Measurements from ENCODE around the gene TOR4A. TPM values are rescaled to one million over a fixed set of nuclear protein-coding genes. Genes with fewer than 3 reads are reported as not detected.
"Not testable (repeated sequence)": the region's sequence is repeated elsewhere in the genome, so short reads cannot be mapped to it uniquely, and the experiment has no call there.

TOR4A gene
- total RNA-seq, 2 donors from 2014 or later, result 26.4 to 43.5 TPM

DNA sequence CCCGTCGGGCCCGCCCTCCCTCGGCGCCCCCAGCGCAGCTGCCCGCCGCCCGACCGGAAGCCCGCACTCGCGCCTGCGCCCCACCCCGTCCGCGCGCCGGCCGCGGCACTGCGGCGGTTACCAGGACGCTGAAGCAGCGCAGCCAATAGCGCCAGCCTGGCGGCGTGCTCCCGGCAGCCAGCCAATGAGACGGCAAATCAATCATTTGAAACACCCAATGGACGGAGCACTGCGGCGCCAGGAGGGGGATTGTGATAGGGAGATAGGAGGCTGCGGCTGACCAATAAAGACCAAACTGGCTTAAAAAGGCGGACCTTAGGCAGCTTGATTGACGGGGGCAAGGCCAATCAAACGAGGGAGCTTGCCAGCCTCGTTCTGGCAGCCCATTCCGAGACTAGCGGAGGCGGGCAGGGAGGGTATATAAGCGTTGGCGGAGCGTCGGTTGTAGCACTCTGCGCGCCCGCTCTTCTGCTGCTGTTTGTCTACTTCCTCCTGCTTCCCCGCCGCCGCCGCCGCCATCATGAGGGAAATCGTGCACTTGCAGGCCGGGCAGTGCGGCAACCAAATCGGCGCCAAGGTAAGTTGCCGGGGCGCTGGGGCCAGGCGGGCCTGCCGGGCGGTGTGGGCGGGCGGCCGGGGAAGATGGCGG lies 36.6 kb upstream of the TOR4A start, which contains the start of gene TUBB4B:
TUBB4B (plus strand) TSS at position 447 of the 649 bp plus-strand sequence; CDS start at position 521, 74 bp downstream.
- H3K9me3 ChIP-seq, result no peaks in the 10 kb centered on the region

DNA sequence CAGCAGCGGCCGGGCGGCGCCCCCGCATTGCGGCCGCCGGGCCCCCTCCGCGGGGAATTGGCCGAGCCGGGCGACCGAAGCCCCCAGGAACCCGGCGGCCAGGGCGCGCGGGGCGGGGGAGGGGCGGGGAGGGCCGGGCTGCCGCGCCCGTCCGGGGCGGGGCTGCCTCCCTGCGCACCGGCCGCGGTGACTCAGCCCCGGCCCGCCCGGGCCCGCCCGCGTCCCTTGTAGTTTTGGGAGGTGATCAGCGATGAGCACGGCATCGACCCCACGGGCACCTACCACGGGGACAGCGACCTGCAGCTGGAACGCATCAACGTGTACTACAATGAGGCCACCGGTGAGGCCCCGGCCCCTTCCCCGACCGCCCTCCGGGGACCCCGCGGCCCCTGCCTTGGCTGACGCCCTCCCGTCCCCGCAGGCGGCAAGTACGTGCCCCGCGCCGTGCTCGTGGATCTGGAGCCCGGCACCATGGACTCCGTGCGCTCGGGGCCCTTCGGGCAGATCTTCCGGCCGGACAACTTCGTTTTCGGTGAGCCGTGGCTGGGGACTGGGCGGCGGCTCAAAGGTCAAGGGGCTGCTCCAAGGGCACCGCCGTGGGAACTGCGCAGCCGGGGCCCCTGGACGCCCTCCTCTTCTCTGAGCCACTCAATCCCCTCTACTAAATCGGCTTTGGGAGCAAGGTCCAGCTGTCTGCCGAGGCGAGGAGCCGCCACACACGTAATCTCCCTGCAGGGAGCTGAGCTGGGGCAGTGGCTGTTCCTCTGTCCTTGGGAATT lies 35.8 kb upstream of the TOR4A start:
- Histone ChIP-seq H3K9me3 (no peaks in the 10 kb centered on the region), H3K4me3 (peak overlapping the region; percentile 93), H3K27me3 (replicated peaks; ENCODE audit: insufficient read depth) (no peaks in the 10 kb centered on the region), H3K27ac (peak overlapping the region; percentile 86 to 89), H3K36me3 (peaks cover 12% of the 10 kb centered on the region), H3K4me1 (ENCODE audit: control insufficient read depth in 1 of 2, low read depth in 2 of 2) (peaks cover 6 to 40% of the 10 kb centered on the region in 2 donors)
- DNase-seq (ENCODE audit: low spot score) (no peak), ATAC-seq (ENCODE audit: insufficient number of reproducible peaks, low FRiP score, low read depth) (peak; percentile 54)
- TF ChIP-seq, protein P1, sequence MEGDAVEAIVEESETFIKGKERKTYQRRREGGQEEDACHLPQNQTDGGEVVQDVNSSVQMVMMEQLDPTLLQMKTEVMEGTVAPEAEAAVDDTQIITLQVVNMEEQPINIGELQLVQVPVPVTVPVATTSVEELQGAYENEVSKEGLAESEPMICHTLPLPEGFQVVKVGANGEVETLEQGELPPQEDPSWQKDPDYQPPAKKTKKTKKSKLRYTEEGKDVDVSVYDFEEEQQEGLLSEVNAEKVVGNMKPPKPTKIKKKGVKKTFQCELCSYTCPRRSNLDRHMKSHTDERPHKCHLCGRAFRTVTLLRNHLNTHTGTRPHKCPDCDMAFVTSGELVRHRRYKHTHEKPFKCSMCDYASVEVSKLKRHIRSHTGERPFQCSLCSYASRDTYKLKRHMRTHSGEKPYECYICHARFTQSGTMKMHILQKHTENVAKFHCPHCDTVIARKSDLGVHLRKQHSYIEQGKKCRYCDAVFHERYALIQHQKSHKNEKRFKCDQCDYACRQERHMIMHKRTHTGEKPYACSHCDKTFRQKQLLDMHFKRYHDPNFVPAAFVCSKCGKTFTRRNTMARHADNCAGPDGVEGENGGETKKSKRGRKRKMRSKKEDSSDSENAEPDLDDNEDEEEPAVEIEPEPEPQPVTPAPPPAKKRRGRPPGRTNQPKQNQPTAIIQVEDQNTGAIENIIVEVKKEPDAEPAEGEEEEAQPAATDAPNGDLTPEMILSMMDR (IDR thresholded peaks at IDR 0.05), result no peak

More for the DNA sequence above, 36.6 kb upstream of the TOR4A start, which contains the start of gene TUBB4B:
- peak within 1 kb of the TSS; percentile 93 for H3K4me3 ChIP-seq
- H3K36me3 ChIP-seq, result peaks cover 12% of the 10 kb centered on the region
- TF ChIP-seq, protein P1 (IDR thresholded peaks at IDR 0.05), result no peak
- no peaks in the 10 kb centered on the region for H3K27me3 ChIP-seq (replicated peaks; ENCODE audit: insufficient read depth)
- DNase-seq (ENCODE audit: low spot score) (peak; percentile 98), ATAC-seq (ENCODE audit: insufficient number of reproducible peaks, low FRiP score, low read depth) (peak; percentile 99)
- peak within 1 kb of the TSS; percentile 90 for H3K27ac ChIP-seq
- peaks cover 9 to 47% of the 10 kb centered on the region in 2 donors for H3K4me1 ChIP-seq (ENCODE audit: control insufficient read depth in 1 of 2, low read depth in 2 of 2)

DNA sequence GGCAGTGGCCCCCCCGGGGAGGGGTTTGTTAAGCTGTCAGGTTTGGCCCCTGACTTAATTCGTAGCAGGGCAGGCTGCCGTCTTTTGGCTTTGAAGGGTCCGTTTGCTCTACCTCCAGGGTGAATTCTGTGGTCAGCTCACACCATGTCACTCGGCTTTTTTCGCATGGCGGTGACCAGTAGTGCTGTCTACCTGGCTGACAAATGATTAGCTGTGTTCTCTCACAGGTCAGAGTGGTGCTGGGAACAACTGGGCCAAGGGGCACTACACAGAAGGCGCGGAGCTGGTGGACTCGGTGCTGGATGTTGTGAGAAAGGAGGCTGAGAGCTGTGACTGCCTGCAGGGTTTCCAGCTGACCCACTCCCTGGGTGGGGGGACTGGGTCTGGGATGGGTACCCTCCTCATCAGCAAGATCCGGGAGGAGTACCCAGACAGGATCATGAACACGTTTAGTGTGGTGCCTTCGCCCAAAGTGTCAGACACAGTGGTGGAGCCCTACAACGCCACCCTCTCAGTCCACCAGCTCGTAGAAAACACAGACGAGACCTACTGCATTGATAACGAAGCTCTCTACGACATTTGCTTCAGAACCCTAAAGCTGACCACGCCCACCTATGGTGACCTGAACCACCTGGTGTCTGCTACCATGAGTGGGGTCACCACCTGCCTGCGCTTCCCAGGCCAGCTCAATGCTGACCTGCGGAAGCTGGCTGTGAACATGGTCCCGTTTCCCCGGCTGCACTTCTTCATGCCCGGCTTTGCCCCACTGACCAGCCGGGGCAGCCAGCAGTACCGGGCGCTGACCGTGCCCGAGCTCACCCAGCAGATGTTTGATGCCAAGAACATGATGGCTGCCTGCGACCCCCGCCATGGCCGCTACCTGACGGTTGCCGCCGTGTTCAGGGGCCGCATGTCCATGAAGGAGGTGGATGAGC lies 35.0 kb upstream of the TOR4A start:
- Histone ChIP-seq H3K27me3 (replicated peaks; ENCODE audit: insufficient read depth) (no peaks in the 10 kb centered on the region), H3K4me1 (ENCODE audit: control insufficient read depth in 1 of 2, low read depth in 2 of 2) (peaks cover 6 to 36% of the 10 kb centered on the region in 2 donors), H3K9me3 (no peaks in the 10 kb centered on the region), H3K4me3 (peak overlapping the region; percentile 93), H3K36me3 (peaks cover 12% of the 10 kb centered on the region), H3K27ac (peak overlapping the region; percentile 76 to 86)
- ATAC-seq (ENCODE audit: insufficient number of reproducible peaks, low FRiP score, low read depth), result no peak
- TF ChIP-seq, protein P1 (IDR thresholded peaks at IDR 0.05), result no peak
- DNase-seq (ENCODE audit: low spot score), result no peak

DNA sequence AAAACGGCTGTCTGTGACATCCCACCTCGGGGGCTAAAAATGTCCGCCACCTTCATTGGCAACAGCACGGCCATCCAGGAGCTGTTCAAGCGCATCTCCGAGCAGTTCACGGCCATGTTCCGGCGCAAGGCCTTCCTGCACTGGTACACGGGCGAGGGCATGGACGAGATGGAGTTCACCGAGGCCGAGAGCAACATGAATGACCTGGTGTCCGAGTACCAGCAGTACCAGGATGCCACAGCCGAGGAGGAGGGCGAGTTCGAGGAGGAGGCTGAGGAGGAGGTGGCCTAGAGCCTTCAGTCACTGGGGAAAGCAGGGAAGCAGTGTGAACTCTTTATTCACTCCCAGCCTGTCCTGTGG lies 34.3 kb upstream of the TOR4A start:
- not testable (repeated sequence) for DNase-seq (ENCODE audit: low spot score); H3K9me3 ChIP-seq; H3K27me3 ChIP-seq (replicated peaks; ENCODE audit: insufficient read depth); H3K27ac ChIP-seq; H3K4me3 ChIP-seq; ATAC-seq (ENCODE audit: insufficient number of reproducible peaks, low FRiP score, low read depth)
- H3K36me3 ChIP-seq, result peaks cover 12% of the 10 kb centered on the region
- peaks cover 6 to 36% of the 10 kb centered on the region in 2 donors for H3K4me1 ChIP-seq (ENCODE audit: control insufficient read depth in 1 of 2, low read depth in 2 of 2)

DNA sequence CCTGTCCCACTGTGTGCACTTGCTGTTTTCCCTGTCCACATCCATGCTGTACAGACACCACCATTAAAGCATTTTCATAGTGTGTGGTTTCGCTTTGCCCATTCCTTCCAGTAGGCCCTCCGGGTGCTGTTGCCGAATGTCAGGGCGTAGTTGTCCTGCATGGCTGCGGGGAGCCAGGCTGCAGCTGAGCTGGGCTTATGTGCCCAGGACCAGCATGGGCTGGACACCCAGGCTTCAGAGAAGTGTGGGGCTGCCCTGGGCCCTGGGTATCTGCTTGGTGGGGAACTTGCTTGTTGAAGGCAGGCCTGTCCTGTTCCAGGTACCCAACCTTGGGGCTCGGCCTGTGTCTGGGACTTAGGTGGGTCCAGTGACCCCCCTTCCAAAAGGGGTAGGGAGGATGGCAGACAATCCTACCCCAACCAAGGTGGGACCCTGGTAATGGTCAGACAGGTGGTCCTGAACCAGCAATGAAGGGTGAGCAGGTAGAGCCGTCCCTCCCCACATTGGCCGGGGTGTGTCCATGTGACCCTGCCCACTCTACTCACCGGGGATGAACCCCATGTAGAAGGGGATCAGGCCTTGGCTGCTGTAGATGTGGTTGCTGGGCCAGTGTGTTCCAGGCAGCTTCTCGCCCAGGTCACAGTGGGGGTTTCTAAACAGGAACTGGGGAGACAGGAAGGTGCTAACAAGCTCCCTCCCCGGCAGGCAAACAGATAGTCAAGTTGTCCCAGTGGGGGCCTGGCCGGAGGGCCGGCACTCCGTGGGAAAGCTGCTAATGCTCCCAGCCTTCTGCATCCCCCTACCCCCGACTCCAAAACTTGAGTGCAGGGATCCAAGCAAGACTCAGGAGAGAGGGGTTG lies 33.7 kb upstream of the TOR4A start:
- Histone ChIP-seq H3K27me3 (replicated peaks; ENCODE audit: insufficient read depth) (no peaks in the 10 kb centered on the region), H3K4me1 (ENCODE audit: control insufficient read depth in 1 of 2, low read depth in 2 of 2) (peaks cover 6 to 32% of the 10 kb centered on the region in 2 donors), H3K36me3 (peaks cover 12% of the 10 kb centered on the region), H3K9me3 (no peaks in the 10 kb centered on the region), H3K27ac (no peak overlapping the region), H3K4me3 (no peak overlapping the region)
- TF ChIP-seq, protein P1 (IDR thresholded peaks at IDR 0.05), result no peak
- DNase-seq (ENCODE audit: low spot score), result no peak
- ATAC-seq (ENCODE audit: insufficient number of reproducible peaks, low FRiP score, low read depth), result no peak
